Upper lobe of left lung (tissue), 6 donors: ENCODE results near the gene MB. TPM values are rescaled to one million over a fixed set of nuclear protein-coding genes. Genes with fewer than 3 reads are reported as not detected.

Experiments used
- ATAC-seq, 2 donors: fragments of 200-7000 bp; cut with Tn5 transposase; one replicate each; pipeline ENCODE4 v1.9.1; 2022; ENCODE audit warnings: mild to moderate bottlenecking in 2 of 2, moderate library complexity in 2 of 2; ENCODE audit not compliant: low FRiP score in 2 of 2
- DNase-seq, 2 donors: peaks; one replicate each; pipeline ENCODE4 v3.0.0-alpha.2; 2019 to 2020
- H3K27ac ChIP-seq, 4 donors: fragments of 200-600 bp; sonication (generic); one replicate each; pipeline ENCODE4 v1.5.1; 2016 to 2019
- H3K27me3 ChIP-seq, 4 donors: fragments of 200-600 bp; sonication (generic); one replicate each; pipeline ENCODE4 v1.5.1; 2017 to 2019
- H3K36me3 ChIP-seq, 4 donors: fragments of 200-600 bp; sonication (generic); one replicate each; pipeline ENCODE4 v1.5.1; 2016 to 2019
- H3K4me1 ChIP-seq, 4 donors: fragments of 200-600 bp; sonication (generic); one replicate each; pipeline ENCODE4 v1.5.1; 2018 to 2019
- H3K4me3 ChIP-seq, 4 donors: fragments of 200-600 bp; sonication (generic); one replicate each; pipeline ENCODE4 v1.5.1; 2017 to 2019; ENCODE audit warnings: mild to moderate bottlenecking in 2 of 4, moderate library complexity in 1 of 4
- H3K9me3 ChIP-seq, 4 donors: fragments of 200-600 bp; sonication (generic); one replicate each; pipeline ENCODE4 v1.5.1; 2018 to 2019
- CTCF ChIP-seq, 6 experiments: fragments of 450-650 bp in 4 of 6; fragments of 200-600 bp in 2 of 6; sonication (generic) in 2 of 6; IDR thresholded peaks; one replicate each; pipeline ENCODE4 v1.5.1; 2016 to 2019; ENCODE audit warnings: antibody characterized with exemption in 6 of 6
- EP300 ChIP-seq, 4 donors: sonication (generic); formaldehyde crosslinking; IDR thresholded peaks; one replicate each; pipeline ENCODE4 v1.5.1; 2017; ENCODE audit warnings: antibody characterized with exemption in 4 of 4, control low read depth in 2 of 4
- POLR2A ChIP-seq, 4 donors: fragments of 450-650 bp; IDR thresholded peaks; one replicate each; pipeline ENCODE4 v1.5.1; 2016 to 2017; ENCODE audit warnings: antibody characterized with exemption in 4 of 4, mild to moderate bottlenecking in 2 of 4
- POLR2AphosphoS5 ChIP-seq, 2 donors: sonication (generic); formaldehyde crosslinking; IDR thresholded peaks; one replicate each; pipeline ENCODE4 v1.5.1; 2017; ENCODE audit warnings: antibody characterized with exemption in 2 of 2
- WGBS, 2 donors: methylation state at CpG; one replicate each; pipeline ENCODE4 v1.1.5; 2017 to 2018; 5-methylcytosine and 5-hydroxymethylcytosine counted together
- total RNA-seq, 6 donors: library from RNA; depleted of rRNA in 4 of 6; stranded (reverse); fragments of >200 nt in 4 of 6; gene quantifications; one replicate each; pipeline versions ENCODE4 v1.1.0 to v1.2.1, GENCODE V29; 2016 to 2021
- donor health status: DM: no; HTN: no; CAD: no; lungs with moderate emphysema.
- donor health status: DM: no; HTN: yes; CAD: no; lungs with severe emphysema.

MB gene
- total RNA-seq, 6 donors from 2014 or later = 0.46 to 1.1 (median 0.98) TPM; not detected in 3

- no peaks in the 10 kb centered on the region for H3K9me3 ChIP-seq
- H3K27me3 ChIP-seq = no peaks in the 10 kb centered on the region
- H3K4me1 ChIP-seq = peaks cover 0 to 8% (median 7%) of the 10 kb centered on the region in 4 donors
- H3K36me3 ChIP-seq = no peaks in the 10 kb centered on the region
- 82 to 86% methylated on average over 6 of the region's 6 CpGs for WGBS, 2 donors
- H3K27ac ChIP-seq = no peak overlapping the region
- DNase-seq (no peak), ATAC-seq (peak in 1 of 2 donors; percentile 27)
- TF ChIP-seq POLR2AphosphoS5 (IDR thresholded peaks at IDR 0.05) = no peak
- no peak for TF ChIP-seq CTCF (IDR thresholded peaks at IDR 0.05)
- no peak for TF ChIP-seq POLR2A (IDR thresholded peaks at IDR 0.05)
- no peak for TF ChIP-seq EP300 (IDR thresholded peaks at IDR 0.05)
- no peak overlapping the region for H3K4me3 ChIP-seq
Observed at GRCh38 chr22:35621451-35621850, 4.3 kb upstream of the MB start.

- no peaks in the 10 kb centered on the region for H3K27me3 ChIP-seq
- ATAC-seq (peak in 1 of 2 donors; percentile 48), DNase-seq (no peak)
- H3K4me1 ChIP-seq = peaks cover 0 to 8% (median 7%) of the 10 kb centered on the region in 4 donors
- H3K36me3 ChIP-seq = no peaks in the 10 kb centered on the region
- H3K4me3 ChIP-seq = no peak overlapping the region
- TF ChIP-seq POLR2AphosphoS5 (IDR thresholded peaks at IDR 0.05) = no peak
- no peak for TF ChIP-seq CTCF (IDR thresholded peaks at IDR 0.05)
- TF ChIP-seq POLR2A (IDR thresholded peaks at IDR 0.05) = no peak
- no peak for TF ChIP-seq EP300 (IDR thresholded peaks at IDR 0.05)
- no peak overlapping the region for H3K27ac ChIP-seq
- WGBS, 2 donors = 87 to 91% methylated on average over 15 of the region's 15 CpGs
- no peaks in the 10 kb centered on the region for H3K9me3 ChIP-seq
Observed at GRCh38 chr22:35620624-35621251, 3.6 kb upstream of the MB start.

- no peak for ATAC-seq
- TF ChIP-seq EP300 (IDR thresholded peaks at IDR 0.05) (no peak), POLR2A (IDR thresholded peaks at IDR 0.05) (no peak), POLR2AphosphoS5 (IDR thresholded peaks at IDR 0.05) (no peak), CTCF (IDR thresholded peaks at IDR 0.05) (no peak)
- DNase-seq = no peak
- 88 to 98% methylated on average over 8 to 13 of the region's 13 CpGs for WGBS, 2 donors
- H3K27me3 ChIP-seq = no peaks in the 10 kb centered on the region
- peaks cover 0 to 8% (median 7%) of the 10 kb centered on the region in 4 donors for H3K4me1 ChIP-seq
- H3K36me3 ChIP-seq = no peaks in the 10 kb centered on the region
- H3K4me3 ChIP-seq = no peak overlapping the region
- no peaks in the 10 kb centered on the region for H3K9me3 ChIP-seq
- H3K27ac ChIP-seq = no peak overlapping the region
Observed at GRCh38 chr22:35619336-35620094, 2.4 kb upstream of the MB start.

- ATAC-seq = no peak
- no peak for DNase-seq
- Histone ChIP-seq H3K4me3 (no peak overlapping the region), H3K4me1 (peaks cover 0 to 8% (median 7%) of the 10 kb centered on the region in 4 donors), H3K36me3 (no peaks in the 10 kb centered on the region), H3K27me3 (no peaks in the 10 kb centered on the region), H3K27ac (no peak overlapping the region), H3K9me3 (no peaks in the 10 kb centered on the region)
- WGBS, 2 donors = 85 to 98% methylated on average over 1 of the region's 1 CpG
- TF ChIP-seq CTCF (IDR thresholded peaks at IDR 0.05) = no peak
- TF ChIP-seq EP300 (IDR thresholded peaks at IDR 0.05) = no peak
- no peak for TF ChIP-seq POLR2A (IDR thresholded peaks at IDR 0.05)
- TF ChIP-seq POLR2AphosphoS5 (IDR thresholded peaks at IDR 0.05) = no peak
Observed at GRCh38 chr22:35618427-35619223, 1.5 kb upstream of the MB start.
